ENCODE measurements around the gene BMPR1B.
"Not testable (repeated sequence)": the region's sequence is repeated elsewhere in the genome, so short reads cannot be mapped to it uniquely, and the experiment has no call there.

The BMPR1B gene

GRCh38 chr4:95114521-95114920, 356.8 kb downstream of the BMPR1B start:
- H3K36me3 Mint-ChIP-seq = no peaks in the 10 kb centered on the region
- no peak for DNase-seq
- H3K27ac Mint-ChIP-seq = no peak overlapping the region
- H3K4me1 Mint-ChIP-seq = no peaks in the 10 kb centered on the region
- CTCF ChIA-PET = no interaction called here
- no peak overlapping the region for H3K4me3 Mint-ChIP-seq
- H3K27me3 Mint-ChIP-seq = peaks cover 7% of the 10 kb centered on the region
- H3K9me3 Mint-ChIP-seq = no peaks in the 10 kb centered on the region

GRCh38 chr4:95118497-95118896, 360.7 kb downstream of the BMPR1B start:
- Mint-ChIP-seq H3K4me1 (no peaks in the 10 kb centered on the region), H3K36me3 (no peaks in the 10 kb centered on the region), H3K27ac (no peak overlapping the region), H3K4me3 (no peak overlapping the region), H3K27me3 (peaks cover 12% of the 10 kb centered on the region), H3K9me3 (no peaks in the 10 kb centered on the region)
- CTCF ChIA-PET = no interaction called here
- no peak for DNase-seq

GRCh38 chr4:95120456-95120855, 362.7 kb downstream of the BMPR1B start:
- no peak for DNase-seq
- Mint-ChIP-seq H3K4me1 (no peaks in the 10 kb centered on the region), H3K36me3 (no peaks in the 10 kb centered on the region), H3K4me3 (no peak overlapping the region), H3K27me3 (peaks cover 12% of the 10 kb centered on the region), H3K27ac (no peak overlapping the region), H3K9me3 (no peaks in the 10 kb centered on the region)
- CTCF ChIA-PET = no interaction called here

GRCh38 chr4:95122001-95122400, 364.2 kb downstream of the BMPR1B start:
- CTCF ChIA-PET = no interaction called here
- H3K4me1 Mint-ChIP-seq = no peaks in the 10 kb centered on the region
- H3K36me3 Mint-ChIP-seq = no peaks in the 10 kb centered on the region
- no peak overlapping the region for H3K4me3 Mint-ChIP-seq
- H3K27me3 Mint-ChIP-seq = peaks cover 8% of the 10 kb centered on the region
- no peak overlapping the region for H3K27ac Mint-ChIP-seq
- H3K9me3 Mint-ChIP-seq = no peaks in the 10 kb centered on the region
- DNase-seq = no peak

GRCh38 chr4:95124906-95125504, 367.2 kb downstream of the BMPR1B start:
- CTCF ChIA-PET = interaction anchor here (1.0 to 3.3 kb wide), 3 partner anchors 17 to 503 kb away, joined by 3 to 19 read pairs (median 4); no protein-coding TSS in a partner anchor
- H3K36me3 Mint-ChIP-seq = no peaks in the 10 kb centered on the region

GRCh38 chr4:95129031-95129430, 371.3 kb downstream of the BMPR1B start:
- Mint-ChIP-seq H3K27ac (no peak overlapping the region), H3K9me3 (peaks cover 1% of the 10 kb centered on the region), H3K4me1 (no peaks in the 10 kb centered on the region), H3K27me3 (peaks cover 8% of the 10 kb centered on the region), H3K36me3 (no peaks in the 10 kb centered on the region), H3K4me3 (no peak overlapping the region)
- DNase-seq = no peak
- CTCF ChIA-PET = no interaction called here

More at GRCh38 chr4:95124906-95125504, 367.2 kb downstream of the BMPR1B start:
- Mint-ChIP-seq H3K9me3 (no peaks in the 10 kb centered on the region), H3K27me3 (peaks cover 5% of the 10 kb centered on the region), H3K27ac (no peak overlapping the region), H3K4me1 (no peaks in the 10 kb centered on the region), H3K4me3 (no peak overlapping the region)
- no peak for DNase-seq

GRCh38 chr4:95129821-95130311, 372.1 kb downstream of the BMPR1B start:
- Mint-ChIP-seq H3K36me3 (no peaks in the 10 kb centered on the region), H3K4me3 (no peak overlapping the region), H3K27me3 (peaks cover 8% of the 10 kb centered on the region), H3K27ac (no peak overlapping the region), H3K4me1 (no peaks in the 10 kb centered on the region), H3K9me3 (peaks cover 2% of the 10 kb centered on the region)
- CTCF ChIA-PET = no interaction called here
- no peak for DNase-seq

- H3K27me3 Mint-ChIP-seq = peaks cover 12% of the 10 kb centered on the region
- H3K9me3 Mint-ChIP-seq, DNase-seq, CTCF ChIA-PET, H3K4me3 Mint-ChIP-seq, H3K36me3 Mint-ChIP-seq, H3K27ac Mint-ChIP-seq, H3K4me1 Mint-ChIP-seq: not testable (repeated sequence)
These were observed 376.3 kb downstream of the BMPR1B start for GRCh38 chr4:95134016-95134415.

- H3K4me3 Mint-ChIP-seq, H3K27ac Mint-ChIP-seq, H3K36me3 Mint-ChIP-seq, CTCF ChIA-PET, DNase-seq, H3K4me1 Mint-ChIP-seq, H3K9me3 Mint-ChIP-seq: not testable (repeated sequence)
- peaks cover 16% of the 10 kb centered on the region for H3K27me3 Mint-ChIP-seq
These were observed 381.7 kb downstream of the BMPR1B start for GRCh38 chr4:95139424-95139823.

- DNase-seq = no peak
- Mint-ChIP-seq H3K27me3 (peaks cover 19% of the 10 kb centered on the region), H3K9me3 (peaks cover 6% of the 10 kb centered on the region), H3K4me3 (no peak overlapping the region), H3K36me3 (no peaks in the 10 kb centered on the region), H3K4me1 (peaks cover 2% of the 10 kb centered on the region), H3K27ac (no peak overlapping the region)
- CTCF ChIA-PET = interaction anchor here (1.5 kb wide), 1 partner anchor 16 kb away, joined by 3 read pairs; no protein-coding TSS in a partner anchor
These were observed 383.6 kb downstream of the BMPR1B start for GRCh38 chr4:95141361-95141760.

- no peak for DNase-seq
- H3K4me3 Mint-ChIP-seq = no peak overlapping the region
- peaks cover 2% of the 10 kb centered on the region for H3K4me1 Mint-ChIP-seq
- H3K36me3 Mint-ChIP-seq = no peaks in the 10 kb centered on the region
- no peak overlapping the region for H3K27ac Mint-ChIP-seq
- H3K27me3 Mint-ChIP-seq = peaks cover 19% of the 10 kb centered on the region
- CTCF ChIA-PET = interaction anchor here (0.6 kb wide), 1 partner anchor 48 kb away, joined by 3 read pairs; no protein-coding TSS in a partner anchor
- peaks cover 6% of the 10 kb centered on the region for H3K9me3 Mint-ChIP-seq
These were observed 385.2 kb downstream of the BMPR1B start for GRCh38 chr4:95142932-95143331.

GRCh38 chr4:95151255-95151654, 393.5 kb downstream of the BMPR1B start:
- Mint-ChIP-seq H3K4me3 (no peak overlapping the region), H3K27me3 (no peaks in the 10 kb centered on the region), H3K36me3 (peaks cover 4% of the 10 kb centered on the region), H3K4me1 (peaks cover 32% of the 10 kb centered on the region), H3K9me3 (no peaks in the 10 kb centered on the region), H3K27ac (no peak overlapping the region)
- no peak for DNase-seq
- CTCF ChIA-PET = no interaction called here

- DNase-seq = no peak
- no peak overlapping the region for H3K27ac Mint-ChIP-seq
- H3K4me1 Mint-ChIP-seq = peaks cover 39% of the 10 kb centered on the region
- peaks cover 4% of the 10 kb centered on the region for H3K36me3 Mint-ChIP-seq
- CTCF ChIA-PET = no interaction called here
- H3K27me3 Mint-ChIP-seq = no peaks in the 10 kb centered on the region
- H3K4me3 Mint-ChIP-seq = no peak overlapping the region
- H3K9me3 Mint-ChIP-seq = no peaks in the 10 kb centered on the region
These were observed 395.4 kb downstream of the BMPR1B start for GRCh38 chr4:95153182-95153581.

GRCh38 chr4:95155759-95156451, 398.1 kb downstream of the BMPR1B start:
- Mint-ChIP-seq H3K9me3 (no peaks in the 10 kb centered on the region), H3K27ac (peak overlapping the region; percentile 85), H3K4me1 (peaks cover 38% of the 10 kb centered on the region), H3K4me3 (peak overlapping the region; percentile 34), H3K27me3 (peaks cover 12% of the 10 kb centered on the region), H3K36me3 (peaks cover 4% of the 10 kb centered on the region)
- DNase-seq = no peak
- CTCF ChIA-PET = interaction anchor here (0.7 to 1.8 kb wide), 7 partner anchors 8 to 1197 kb away, joined by 3 to 5 read pairs (median 3); partner anchors contain the start of gene UNC5C

GRCh38 chr4:95156452-95156765, 398.7 kb downstream of the BMPR1B start:
- Mint-ChIP-seq H3K4me3 (no peak overlapping the region), H3K4me1 (peaks cover 41% of the 10 kb centered on the region), H3K27ac (peak overlapping the region; percentile 85), H3K27me3 (peaks cover 17% of the 10 kb centered on the region), H3K36me3 (peaks cover 4% of the 10 kb centered on the region), H3K9me3 (no peaks in the 10 kb centered on the region)
- no peak for DNase-seq
- CTCF ChIA-PET = interaction anchor here (0.6 to 1.2 kb wide), 7 partner anchors 9 to 1196 kb away, joined by 3 to 6 read pairs (median 3); partner anchors contain the start of gene UNC5C
